ENCODE measurements around the gene HYI.

The HYI gene

GRCh38 chr1:43444151-43444828, 9.4 kb downstream of the HYI start:
- no peak for DNase-seq (ENCODE audit: low read depth)

- DNase-seq (ENCODE audit: low read depth), result no peak
These were observed 10.4 kb downstream of the HYI start for GRCh38 chr1:43443197-43443946.

- no peak for DNase-seq (ENCODE audit: low read depth)
These were observed 11.0 kb downstream of the HYI start for GRCh38 chr1:43442756-43443155.

- DNase-seq (ENCODE audit: low read depth), result no peak
These were observed 11.7 kb downstream of the HYI start for GRCh38 chr1:43441894-43442637.

GRCh38 chr1:43441166-43441893, 12.4 kb downstream of the HYI start:
- DNase-seq (ENCODE audit: low read depth), result no peak

GRCh38 chr1:43440358-43440757, 13.4 kb downstream of the HYI start:
- no peak for DNase-seq (ENCODE audit: low read depth)

GRCh38 chr1:43439781-43440180, 13.9 kb downstream of the HYI start:
- DNase-seq (ENCODE audit: low read depth), result no peak

GRCh38 chr1:43438953-43439581, 14.7 kb downstream of the HYI start:
- no peak for DNase-seq (ENCODE audit: low read depth)

GRCh38 chr1:43438576-43438952, 15.2 kb downstream of the HYI start:
- no peak for DNase-seq (ENCODE audit: low read depth)

GRCh38 chr1:43438006-43438405, 15.7 kb downstream of the HYI start:
- DNase-seq (ENCODE audit: low read depth), result no peak

GRCh38 chr1:43437031-43437973, 16.4 kb downstream of the HYI start:
- DNase-seq (ENCODE audit: low read depth), result no peak

GRCh38 chr1:43436371-43436770, 17.4 kb downstream of the HYI start:
- DNase-seq (ENCODE audit: low read depth), result no peak

GRCh38 chr1:43435146-43436145, 18.3 kb downstream of the HYI start:
- no peak for DNase-seq (ENCODE audit: low read depth)

- no peak for DNase-seq (ENCODE audit: low read depth)
These were observed 19.5 kb downstream of the HYI start for GRCh38 chr1:43434256-43434655.

GRCh38 chr1:43432907-43433306, 20.8 kb downstream of the HYI start:
- no peak for DNase-seq (ENCODE audit: low read depth)

GRCh38 chr1:43432171-43432860, 21.4 kb downstream of the HYI start:
- DNase-seq (ENCODE audit: low read depth), result no peak

- DNase-seq (ENCODE audit: low read depth), result no peak
These were observed 22.1 kb downstream of the HYI start for GRCh38 chr1:43431676-43432075.

- DNase-seq (ENCODE audit: low read depth), result no peak
These were observed 22.9 kb downstream of the HYI start for GRCh38 chr1:43430831-43431230.

- DNase-seq (ENCODE audit: low read depth), result no peak
These were observed 25.8 kb downstream of the HYI start for GRCh38 chr1:43427941-43428340.
